WTC11 (cell line): Measurements from ENCODE around the gene HMCN1. TPM values are rescaled to one million over a fixed set of nuclear protein-coding genes. Genes with fewer than 3 reads are reported as not detected.

ENCODE experiments used
- ATAC-seq: fragments of 200-7000 bp; cut with Tn5 transposase; 2 replicates; pipeline ENCODE4 v1.10.0; 2021; ENCODE audit warnings: mild to moderate bottlenecking, moderate library complexity
- CTCF ChIA-PET: fragments of 300-600 bp; sonication (Branson Sonifier 250); formaldehyde crosslinking; loops from one replicate; lab custom pipeline; 2021; ENCODE audit warnings: antibody characterized with exemption; lab: Charles Lee
- POLR2A ChIA-PET: fragments of 350-600 bp; sonication (Branson Sonifier 250); formaldehyde crosslinking; loops from one replicate; lab custom pipeline; 2021; ENCODE audit warnings: antibody characterized with exemption; lab: Charles Lee
- DNase-seq: peaks from one replicate; pipeline ENCODE4 v3.0.0; 2021; ENCODE audit warnings: low spot score
- H3K27ac Mint-ChIP-seq: 2 replicates; pipeline ENCODE4 v1.8.0; 2021; ENCODE audit warnings: mixed read lengths
- H3K27me3 Mint-ChIP-seq: 2 replicates; pipeline ENCODE4 v1.8.0; 2021; ENCODE audit warnings: low read depth, mild to moderate bottlenecking, moderate library complexity, mixed read lengths
- H3K36me3 Mint-ChIP-seq: 2 replicates; pipeline ENCODE4 v1.8.0; 2021; ENCODE audit warnings: mixed read lengths
- H3K4me1 Mint-ChIP-seq: 2 replicates; pipeline ENCODE4 v1.8.0; 2022; ENCODE audit warnings: mixed read lengths
- H3K4me3 Mint-ChIP-seq: 2 replicates; pipeline ENCODE4 v1.8.0; 2021; ENCODE audit warnings: mild to moderate bottlenecking, moderate library complexity, mixed read lengths
- H3K9me3 Mint-ChIP-seq: 2 replicates; pipeline ENCODE4 v1.8.0; 2021; ENCODE audit warnings: mixed read lengths
- ETV6 ChIP-seq: sonication (generic); formaldehyde crosslinking; IDR thresholded peaks from 2 replicates; pipeline ENCODE4 v1.8.1; 2022; ENCODE audit warnings: mild to moderate bottlenecking, missing genetic modification reagents
- FOXJ3 ChIP-seq: sonication (generic); formaldehyde crosslinking; IDR thresholded peaks from 2 replicates; pipeline ENCODE4 v1.9.0; 2021; ENCODE audit warnings: missing genetic modification reagents, mild to moderate bottlenecking, borderline replicate concordance
- FOXK1 ChIP-seq: sonication (generic); formaldehyde crosslinking; IDR thresholded peaks from 2 replicates; pipeline ENCODE4 v1.8.0; 2022; ENCODE audit warnings: mild to moderate bottlenecking, moderate library complexity, missing genetic modification reagents
- GTF2I ChIP-seq: fragments of 250-450 bp; sonication (Bioruptor Pico); conservative IDR thresholded peaks from 2 replicates; pipeline ENCODE4 v1.4.0; 2021; ENCODE audit warnings: mild to moderate bottlenecking
- IRF2 ChIP-seq: sonication (generic); formaldehyde crosslinking; IDR thresholded peaks from 2 replicates; pipeline ENCODE4 v1.8.0; 2022; ENCODE audit warnings: low read depth, missing genetic modification reagents, borderline replicate concordance
- SOX15 ChIP-seq: fragments of 250-450 bp; sonication (Bioruptor Pico); IDR thresholded peaks from 2 replicates; pipeline ENCODE4 v1.9.0; 2021; ENCODE audit warnings: mild to moderate bottlenecking
- SP1 ChIP-seq: sonication (generic); formaldehyde crosslinking; conservative IDR thresholded peaks from 2 replicates; pipeline ENCODE4 v1.8.1; 2022; ENCODE audit warnings: missing genetic modification reagents
- ZNF263 ChIP-seq: sonication (generic); formaldehyde crosslinking; IDR thresholded peaks from 2 replicates; pipeline ENCODE4 v1.8.1; 2022; ENCODE audit warnings: low read depth, mild to moderate bottlenecking, moderate library complexity, missing genetic modification reagents
- ZNF317 ChIP-seq: sonication (generic); formaldehyde crosslinking; IDR thresholded peaks from 2 replicates; pipeline ENCODE4 v1.8.1; 2023; ENCODE audit warnings: low read depth, mild to moderate bottlenecking, moderate library complexity, missing genetic modification reagents, borderline replicate concordance
- ZNF396 ChIP-seq: fragments of 250-450 bp; sonication (Bioruptor Pico); IDR thresholded peaks from 2 replicates; pipeline ENCODE4 v1.8.0; 2021; ENCODE audit warnings: mild to moderate bottlenecking, moderate library complexity, borderline replicate concordance
- ZNF416 ChIP-seq: fragments of 250-450 bp; sonication (Bioruptor Pico); IDR thresholded peaks from 2 replicates; pipeline ENCODE4 v1.9.0; 2021; ENCODE audit warnings: mild to moderate bottlenecking, inconsistent platforms
- total RNA-seq: library from RNA; stranded (reverse); gene quantifications from 3 replicates; pipeline ENCODE4 v1.2.3, GENCODE V29; 2021
- TF ChIP-seq, protein P1 (sequence below): fragments of 250-450 bp; sonication (Bioruptor Pico); IDR thresholded peaks from 2 replicates; pipeline ENCODE4 v1.8.0; 2021; ENCODE audit warnings: mild to moderate bottlenecking
- TF ChIP-seq, protein P2 (sequence below): sonication (generic); formaldehyde crosslinking; IDR thresholded peaks from 2 replicates; pipeline ENCODE4 v1.8.1; 2023; ENCODE audit warnings: mild to moderate bottlenecking, missing genetic modification reagents, borderline replicate concordance
- TF ChIP-seq, protein P3 (sequence below): fragments of 250-450 bp; sonication (Bioruptor Pico); IDR thresholded peaks from 2 replicates; pipeline ENCODE4 v1.9.0; 2021; ENCODE audit warnings: mild to moderate bottlenecking
- TF ChIP-seq, protein P4 (sequence below): sonication (generic); formaldehyde crosslinking; IDR thresholded peaks from 2 replicates; pipeline ENCODE4 v1.8.1; 2022; ENCODE audit warnings: missing genetic modification reagents, borderline replicate concordance
- TF ChIP-seq, protein P5 (sequence below): sonication (generic); formaldehyde crosslinking; conservative IDR thresholded peaks from 2 replicates; pipeline ENCODE4 v1.8.1; 2022; ENCODE audit warnings: mild to moderate bottlenecking, missing genetic modification reagents
- TF ChIP-seq, protein P6 (sequence below): fragments of 250-450 bp; sonication (Bioruptor Pico); IDR thresholded peaks from 2 replicates; pipeline ENCODE4 v1.9.0; 2021; ENCODE audit warnings: mild to moderate bottlenecking, borderline replicate concordance

The HMCN1 gene
- total RNA-seq, 1 experiment from 2014 or later = 5.6 TPM

DNA sequence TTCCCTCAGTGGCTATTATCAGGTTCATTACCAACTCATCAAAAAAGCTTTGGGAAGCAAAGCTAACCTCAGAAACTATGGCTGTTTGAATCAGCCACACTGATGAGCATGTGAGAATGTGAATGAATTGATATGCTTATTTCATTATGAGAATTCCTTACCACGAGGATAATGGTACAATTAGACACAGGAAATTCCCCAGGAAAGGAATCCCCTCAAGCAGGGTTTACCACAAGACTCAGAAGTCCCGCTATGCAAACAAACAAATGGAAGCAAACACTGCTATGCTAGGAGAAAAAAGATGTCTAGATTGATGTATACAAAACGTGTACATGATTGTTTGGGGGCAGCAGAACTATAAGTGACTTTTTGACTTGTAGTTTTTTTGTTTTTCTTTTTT is 205.0 kb downstream of the HMCN1 start:
- Mint-ChIP-seq H3K27me3 (no peaks in the 10 kb centered on the region), H3K9me3 (peaks cover 26% of the 10 kb centered on the region), H3K4me1 (peaks cover 40% of the 10 kb centered on the region), H3K36me3 (peaks cover 20% of the 10 kb centered on the region), H3K4me3 (no peak overlapping the region), H3K27ac (peak overlapping the region; percentile 78)
- no peak for DNase-seq
- ChIA-PET POLR2A (no interaction called here), CTCF (no interaction called here)
- ATAC-seq = peak; percentile 65
- TF ChIP-seq, protein P1, sequence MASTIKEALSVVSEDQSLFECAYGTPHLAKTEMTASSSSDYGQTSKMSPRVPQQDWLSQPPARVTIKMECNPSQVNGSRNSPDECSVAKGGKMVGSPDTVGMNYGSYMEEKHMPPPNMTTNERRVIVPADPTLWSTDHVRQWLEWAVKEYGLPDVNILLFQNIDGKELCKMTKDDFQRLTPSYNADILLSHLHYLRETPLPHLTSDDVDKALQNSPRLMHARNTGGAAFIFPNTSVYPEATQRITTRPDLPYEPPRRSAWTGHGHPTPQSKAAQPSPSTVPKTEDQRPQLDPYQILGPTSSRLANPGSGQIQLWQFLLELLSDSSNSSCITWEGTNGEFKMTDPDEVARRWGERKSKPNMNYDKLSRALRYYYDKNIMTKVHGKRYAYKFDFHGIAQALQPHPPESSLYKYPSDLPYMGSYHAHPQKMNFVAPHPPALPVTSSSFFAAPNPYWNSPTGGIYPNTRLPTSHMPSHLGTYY = no peak
- TF ChIP-seq, protein P2, sequence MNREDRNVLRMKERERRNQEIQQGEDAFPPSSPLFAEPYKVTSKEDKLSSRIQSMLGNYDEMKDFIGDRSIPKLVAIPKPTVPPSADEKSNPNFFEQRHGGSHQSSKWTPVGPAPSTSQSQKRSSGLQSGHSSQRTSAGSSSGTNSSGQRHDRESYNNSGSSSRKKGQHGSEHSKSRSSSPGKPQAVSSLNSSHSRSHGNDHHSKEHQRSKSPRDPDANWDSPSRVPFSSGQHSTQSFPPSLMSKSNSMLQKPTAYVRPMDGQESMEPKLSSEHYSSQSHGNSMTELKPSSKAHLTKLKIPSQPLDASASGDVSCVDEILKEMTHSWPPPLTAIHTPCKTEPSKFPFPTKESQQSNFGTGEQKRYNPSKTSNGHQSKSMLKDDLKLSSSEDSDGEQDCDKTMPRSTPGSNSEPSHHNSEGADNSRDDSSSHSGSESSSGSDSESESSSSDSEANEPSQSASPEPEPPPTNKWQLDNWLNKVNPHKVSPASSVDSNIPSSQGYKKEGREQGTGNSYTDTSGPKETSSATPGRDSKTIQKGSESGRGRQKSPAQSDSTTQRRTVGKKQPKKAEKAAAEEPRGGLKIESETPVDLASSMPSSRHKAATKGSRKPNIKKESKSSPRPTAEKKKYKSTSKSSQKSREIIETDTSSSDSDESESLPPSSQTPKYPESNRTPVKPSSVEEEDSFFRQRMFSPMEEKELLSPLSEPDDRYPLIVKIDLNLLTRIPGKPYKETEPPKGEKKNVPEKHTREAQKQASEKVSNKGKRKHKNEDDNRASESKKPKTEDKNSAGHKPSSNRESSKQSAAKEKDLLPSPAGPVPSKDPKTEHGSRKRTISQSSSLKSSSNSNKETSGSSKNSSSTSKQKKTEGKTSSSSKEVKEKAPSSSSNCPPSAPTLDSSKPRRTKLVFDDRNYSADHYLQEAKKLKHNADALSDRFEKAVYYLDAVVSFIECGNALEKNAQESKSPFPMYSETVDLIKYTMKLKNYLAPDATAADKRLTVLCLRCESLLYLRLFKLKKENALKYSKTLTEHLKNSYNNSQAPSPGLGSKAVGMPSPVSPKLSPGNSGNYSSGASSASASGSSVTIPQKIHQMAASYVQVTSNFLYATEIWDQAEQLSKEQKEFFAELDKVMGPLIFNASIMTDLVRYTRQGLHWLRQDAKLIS (CRISPR knock-in tag) = no peak
- TF ChIP-seq FOXJ3 (no peak), ZNF396 (CRISPR knock-in tag) (no peak), ETV6 (CRISPR knock-in tag) (no peak), IRF2 (CRISPR knock-in tag) (no peak), FOXK1 (CRISPR knock-in tag) (no peak), ZNF263 (CRISPR knock-in tag) (no peak), ZNF416 (CRISPR knock-in tag) (no peak), SP1 (CRISPR knock-in tag) (no peak), SOX15 (CRISPR knock-in tag) (no peak), GTF2I (CRISPR knock-in tag) (no peak), ZNF317 (CRISPR knock-in tag) (no peak)
- TF ChIP-seq, protein P3, sequence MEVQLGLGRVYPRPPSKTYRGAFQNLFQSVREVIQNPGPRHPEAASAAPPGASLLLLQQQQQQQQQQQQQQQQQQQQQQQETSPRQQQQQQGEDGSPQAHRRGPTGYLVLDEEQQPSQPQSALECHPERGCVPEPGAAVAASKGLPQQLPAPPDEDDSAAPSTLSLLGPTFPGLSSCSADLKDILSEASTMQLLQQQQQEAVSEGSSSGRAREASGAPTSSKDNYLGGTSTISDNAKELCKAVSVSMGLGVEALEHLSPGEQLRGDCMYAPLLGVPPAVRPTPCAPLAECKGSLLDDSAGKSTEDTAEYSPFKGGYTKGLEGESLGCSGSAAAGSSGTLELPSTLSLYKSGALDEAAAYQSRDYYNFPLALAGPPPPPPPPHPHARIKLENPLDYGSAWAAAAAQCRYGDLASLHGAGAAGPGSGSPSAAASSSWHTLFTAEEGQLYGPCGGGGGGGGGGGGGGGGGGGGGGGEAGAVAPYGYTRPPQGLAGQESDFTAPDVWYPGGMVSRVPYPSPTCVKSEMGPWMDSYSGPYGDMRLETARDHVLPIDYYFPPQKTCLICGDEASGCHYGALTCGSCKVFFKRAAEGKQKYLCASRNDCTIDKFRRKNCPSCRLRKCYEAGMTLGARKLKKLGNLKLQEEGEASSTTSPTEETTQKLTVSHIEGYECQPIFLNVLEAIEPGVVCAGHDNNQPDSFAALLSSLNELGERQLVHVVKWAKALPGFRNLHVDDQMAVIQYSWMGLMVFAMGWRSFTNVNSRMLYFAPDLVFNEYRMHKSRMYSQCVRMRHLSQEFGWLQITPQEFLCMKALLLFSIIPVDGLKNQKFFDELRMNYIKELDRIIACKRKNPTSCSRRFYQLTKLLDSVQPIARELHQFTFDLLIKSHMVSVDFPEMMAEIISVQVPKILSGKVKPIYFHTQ = no peak
- TF ChIP-seq, protein P4, sequence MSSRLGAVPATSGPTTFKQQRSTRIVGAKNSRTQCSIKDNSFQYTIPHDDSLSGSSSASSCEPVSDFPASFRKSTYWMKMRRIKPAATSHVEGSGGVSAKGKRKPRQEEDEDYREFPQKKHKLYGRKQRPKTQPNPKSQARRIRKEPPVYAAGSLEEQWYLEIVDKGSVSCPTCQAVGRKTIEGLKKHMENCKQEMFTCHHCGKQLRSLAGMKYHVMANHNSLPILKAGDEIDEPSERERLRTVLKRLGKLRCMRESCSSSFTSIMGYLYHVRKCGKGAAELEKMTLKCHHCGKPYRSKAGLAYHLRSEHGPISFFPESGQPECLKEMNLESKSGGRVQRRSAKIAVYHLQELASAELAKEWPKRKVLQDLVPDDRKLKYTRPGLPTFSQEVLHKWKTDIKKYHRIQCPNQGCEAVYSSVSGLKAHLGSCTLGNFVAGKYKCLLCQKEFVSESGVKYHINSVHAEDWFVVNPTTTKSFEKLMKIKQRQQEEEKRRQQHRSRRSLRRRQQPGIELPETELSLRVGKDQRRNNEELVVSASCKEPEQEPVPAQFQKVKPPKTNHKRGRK = no peak
- TF ChIP-seq, protein P5, sequence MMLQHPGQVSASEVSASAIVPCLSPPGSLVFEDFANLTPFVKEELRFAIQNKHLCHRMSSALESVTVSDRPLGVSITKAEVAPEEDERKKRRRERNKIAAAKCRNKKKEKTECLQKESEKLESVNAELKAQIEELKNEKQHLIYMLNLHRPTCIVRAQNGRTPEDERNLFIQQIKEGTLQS = no peak
- TF ChIP-seq, protein P6, sequence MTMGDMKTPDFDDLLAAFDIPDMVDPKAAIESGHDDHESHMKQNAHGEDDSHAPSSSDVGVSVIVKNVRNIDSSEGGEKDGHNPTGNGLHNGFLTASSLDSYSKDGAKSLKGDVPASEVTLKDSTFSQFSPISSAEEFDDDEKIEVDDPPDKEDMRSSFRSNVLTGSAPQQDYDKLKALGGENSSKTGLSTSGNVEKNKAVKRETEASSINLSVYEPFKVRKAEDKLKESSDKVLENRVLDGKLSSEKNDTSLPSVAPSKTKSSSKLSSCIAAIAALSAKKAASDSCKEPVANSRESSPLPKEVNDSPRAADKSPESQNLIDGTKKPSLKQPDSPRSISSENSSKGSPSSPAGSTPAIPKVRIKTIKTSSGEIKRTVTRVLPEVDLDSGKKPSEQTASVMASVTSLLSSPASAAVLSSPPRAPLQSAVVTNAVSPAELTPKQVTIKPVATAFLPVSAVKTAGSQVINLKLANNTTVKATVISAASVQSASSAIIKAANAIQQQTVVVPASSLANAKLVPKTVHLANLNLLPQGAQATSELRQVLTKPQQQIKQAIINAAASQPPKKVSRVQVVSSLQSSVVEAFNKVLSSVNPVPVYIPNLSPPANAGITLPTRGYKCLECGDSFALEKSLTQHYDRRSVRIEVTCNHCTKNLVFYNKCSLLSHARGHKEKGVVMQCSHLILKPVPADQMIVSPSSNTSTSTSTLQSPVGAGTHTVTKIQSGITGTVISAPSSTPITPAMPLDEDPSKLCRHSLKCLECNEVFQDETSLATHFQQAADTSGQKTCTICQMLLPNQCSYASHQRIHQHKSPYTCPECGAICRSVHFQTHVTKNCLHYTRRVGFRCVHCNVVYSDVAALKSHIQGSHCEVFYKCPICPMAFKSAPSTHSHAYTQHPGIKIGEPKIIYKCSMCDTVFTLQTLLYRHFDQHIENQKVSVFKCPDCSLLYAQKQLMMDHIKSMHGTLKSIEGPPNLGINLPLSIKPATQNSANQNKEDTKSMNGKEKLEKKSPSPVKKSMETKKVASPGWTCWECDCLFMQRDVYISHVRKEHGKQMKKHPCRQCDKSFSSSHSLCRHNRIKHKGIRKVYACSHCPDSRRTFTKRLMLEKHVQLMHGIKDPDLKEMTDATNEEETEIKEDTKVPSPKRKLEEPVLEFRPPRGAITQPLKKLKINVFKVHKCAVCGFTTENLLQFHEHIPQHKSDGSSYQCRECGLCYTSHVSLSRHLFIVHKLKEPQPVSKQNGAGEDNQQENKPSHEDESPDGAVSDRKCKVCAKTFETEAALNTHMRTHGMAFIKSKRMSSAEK (CRISPR knock-in tag) = no peak
